ENCODE data around the gene CMYA5. TPM values are rescaled to one million over a fixed set of nuclear protein-coding genes. Genes with fewer than 3 reads are reported as not detected.
"Not testable (repeated sequence)": the region's sequence is repeated elsewhere in the genome, so short reads cannot be mapped to it uniquely, and the experiment has no call there.

Gene CMYA5
- polyA plus RNA-seq, 1 experiment: 0.89 TPM

DNA sequence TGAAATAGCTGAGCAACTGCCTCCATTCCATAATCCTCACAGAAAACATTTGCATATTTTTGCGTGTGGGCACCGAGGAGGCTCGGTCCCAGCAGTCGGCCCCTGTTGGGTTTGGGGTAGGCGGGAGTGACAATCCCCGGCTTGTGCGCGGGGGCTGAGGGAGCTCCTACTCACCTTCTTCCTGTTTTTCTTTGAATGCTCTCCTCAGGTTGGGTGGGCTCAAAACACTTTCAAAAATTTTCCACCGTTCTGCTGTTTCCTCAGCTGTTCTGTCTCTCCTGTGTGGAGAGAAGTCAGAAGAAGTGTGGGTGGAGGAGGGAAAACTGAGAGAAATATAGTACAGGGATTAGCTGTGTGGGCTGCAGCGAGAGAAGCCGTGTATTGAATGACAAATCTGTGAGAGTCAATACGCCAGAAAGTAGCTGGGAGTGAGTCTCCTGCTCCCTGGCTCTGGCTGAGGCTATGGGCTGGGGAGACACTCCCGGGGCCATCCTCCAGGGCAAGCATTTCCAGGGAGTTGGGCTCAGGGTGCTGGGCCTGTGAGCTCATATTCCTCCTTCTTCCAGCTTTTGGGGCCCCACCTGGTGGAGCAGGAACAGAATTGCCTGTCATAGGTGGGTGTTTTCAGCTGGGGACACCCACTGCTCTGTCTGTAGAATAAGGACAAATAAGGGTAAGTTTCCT lies 84.7 kb downstream of the CMYA5 start:
- Histone ChIP-seq H3K27ac (ENCODE audit: low read depth, low read length) (no peak overlapping the region), H3K9me3 (ENCODE audit: control insufficient read depth, insufficient read depth, low read length) (no peaks in the 10 kb centered on the region), H3K4me3 (ENCODE audit: low read depth, low read length) (no peak overlapping the region), H3K27me3 (ENCODE audit: control insufficient read depth, insufficient read depth, low read length) (no peaks in the 10 kb centered on the region)
- DNase-seq (ENCODE audit: low read depth, low spot score): no peak
- peak; percentile 34 for TF ChIP-seq CTCF (IDR thresholded peaks at IDR 0.05; ENCODE audit: low read depth, low read length)
- CTCF ChIA-PET: interaction anchor here (0.6 to 0.9 kb wide), 3 partner anchors 12 to 749 kb away, joined by 3 to 4 read pairs (median 3); no protein-coding TSS in a partner anchor
- POLR2A ChIA-PET: no interaction called here

DNA sequence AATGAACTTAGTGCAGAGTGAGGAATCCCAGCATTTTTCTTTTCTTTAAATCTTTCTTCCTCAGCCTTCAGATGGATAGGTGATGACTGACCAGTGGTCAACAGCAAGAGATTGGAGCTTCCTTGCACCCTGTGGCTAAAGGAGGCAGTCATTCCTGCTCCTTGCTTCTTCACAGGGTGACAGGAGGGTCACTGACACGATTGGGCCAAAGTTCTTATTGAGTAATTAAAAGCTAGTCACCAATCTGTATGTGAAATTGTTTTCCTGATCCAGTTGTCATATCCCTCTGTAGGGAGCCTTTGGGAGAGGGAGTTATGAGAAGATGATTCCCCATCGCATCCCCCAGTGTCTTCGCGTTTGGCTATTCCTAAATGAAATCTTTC lies 85.2 kb downstream of the CMYA5 start:
- no peaks in the 10 kb centered on the region for H3K27me3 ChIP-seq (ENCODE audit: control insufficient read depth, insufficient read depth, low read length)
- POLR2A ChIA-PET: no interaction called here
- no peaks in the 10 kb centered on the region for H3K9me3 ChIP-seq (ENCODE audit: control insufficient read depth, insufficient read depth, low read length)
- no peak for TF ChIP-seq CTCF (IDR thresholded peaks at IDR 0.05; ENCODE audit: low read depth, low read length)
- CTCF ChIA-PET: interaction anchor here (0.6 to 0.8 kb wide), 2 partner anchors 72 to 308 kb away, joined by 3 to 4 read pairs; no protein-coding TSS in a partner anchor
- DNase-seq (ENCODE audit: low read depth, low spot score): no peak
- no peak overlapping the region for H3K27ac ChIP-seq (ENCODE audit: low read depth, low read length)
- no peak overlapping the region for H3K4me3 ChIP-seq (ENCODE audit: low read depth, low read length)

DNA sequence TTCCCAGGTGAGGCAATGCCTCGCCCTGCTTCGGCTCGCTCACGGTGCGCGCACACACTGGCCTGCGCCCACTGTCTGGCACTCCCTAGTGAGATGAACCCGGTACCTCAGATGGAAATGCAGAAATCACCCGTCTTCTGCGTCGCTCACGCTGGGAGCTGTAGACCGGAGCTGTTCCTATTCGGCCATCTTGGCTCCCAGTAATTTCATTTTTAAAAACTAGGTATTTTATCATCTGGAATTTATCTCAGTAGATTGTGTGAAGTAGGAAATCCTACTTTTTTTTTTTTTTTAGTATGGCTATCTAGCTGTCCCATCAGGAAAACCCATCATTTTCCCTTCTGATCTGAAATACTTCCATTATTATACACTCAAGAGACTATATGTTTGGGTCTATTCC lies 95.1 kb downstream of the CMYA5 start:
- CTCF ChIA-PET: interaction anchor here (0.6 kb wide), 1 partner anchor 173 kb away, joined by 4 read pairs; no protein-coding TSS in a partner anchor
- H3K9me3 ChIP-seq (ENCODE audit: control insufficient read depth, insufficient read depth, low read length); POLR2A ChIA-PET; H3K27ac ChIP-seq (ENCODE audit: low read depth, low read length); H3K27me3 ChIP-seq (ENCODE audit: control insufficient read depth, insufficient read depth, low read length); H3K4me3 ChIP-seq (ENCODE audit: low read depth, low read length); DNase-seq (ENCODE audit: low read depth, low spot score): not testable (repeated sequence)

- H3K4me3 ChIP-seq (ENCODE audit: low read depth, low read length): no peak overlapping the region
- no peak overlapping the region for H3K27ac ChIP-seq (ENCODE audit: low read depth, low read length)
- no peaks in the 10 kb centered on the region for H3K9me3 ChIP-seq (ENCODE audit: control insufficient read depth, insufficient read depth, low read length)
- ChIA-PET CTCF (no interaction called here), POLR2A (no interaction called here)
- DNase-seq (ENCODE audit: low read depth, low spot score): no peak
- peaks cover 2% of the 10 kb centered on the region for H3K27me3 ChIP-seq (ENCODE audit: control insufficient read depth, insufficient read depth, low read length)
- TF ChIP-seq CTCF (IDR thresholded peaks at IDR 0.05; ENCODE audit: low read depth, low read length): no peak
Observed at GRCh38 chr5:79785983-79786382, 96.3 kb downstream of the CMYA5 start.

- peaks cover 6% of the 10 kb centered on the region for H3K27me3 ChIP-seq (ENCODE audit: control insufficient read depth, insufficient read depth, low read length)
- DNase-seq (ENCODE audit: low read depth, low spot score): no peak
- H3K4me3 ChIP-seq (ENCODE audit: low read depth, low read length): no peak overlapping the region
- ChIA-PET POLR2A (no interaction called here), CTCF (no interaction called here)
- TF ChIP-seq CTCF (IDR thresholded peaks at IDR 0.05; ENCODE audit: low read depth, low read length): no peak
- H3K27ac ChIP-seq (ENCODE audit: low read depth, low read length): no peak overlapping the region
- no peaks in the 10 kb centered on the region for H3K9me3 ChIP-seq (ENCODE audit: control insufficient read depth, insufficient read depth, low read length)
Observed at GRCh38 chr5:79787448-79787847, 97.8 kb downstream of the CMYA5 start.

Measured in AG04450 (cell line).